K562 (cell line): Measurements from ENCODE around the gene MPZL1. TPM values are rescaled to one million over a fixed set of nuclear protein-coding genes. Genes with fewer than 3 reads are reported as not detected.

Experiments used
- FOXJ2 ChIP-seq: fragments of 200-800 bp; sonication (Bioruptor generic); IDR thresholded peaks from 2 replicates; pipeline ENCODE4 v1.6.1; 2016; ENCODE audit warnings: missing genetic modification characterization, missing compliant biosample characterization
- GABPA ChIP-seq: fragments of 200-800 bp; sonication (Bioruptor generic); conservative IDR thresholded peaks from 2 replicates; pipeline ENCODE4 v1.6.1; 2016; ENCODE audit warnings: low read depth, missing genetic modification characterization, missing compliant biosample characterization
- ILK ChIP-seq: fragments of 450-650 bp; IDR thresholded peaks from 2 replicates; pipeline ENCODE4 v1.6.1; 2016; ENCODE audit warnings: missing genetic modification characterization, low read depth, mild to moderate bottlenecking, missing compliant biosample characterization, moderate library complexity, borderline replicate concordance
- IRF2 ChIP-seq: sonication (generic); formaldehyde crosslinking; IDR thresholded peaks from 2 replicates; pipeline ENCODE4 v1.8.1; 2022; ENCODE audit warnings: mild to moderate bottlenecking, missing genetic modification reagents
- MCM7 ChIP-seq, 2 experiments: fragments of 450-650 bp; IDR thresholded peaks; 2 replicates each; pipeline ENCODE4 v1.6.1; 2016 to 2018
- NCOA6 ChIP-seq: fragments of 450-650 bp; IDR thresholded peaks from 2 replicates; pipeline ENCODE4 v1.6.1; 2017; ENCODE audit warnings: mild to moderate bottlenecking
- PHF8 ChIP-seq: fragments of 200-600 bp; sonication (generic); IDR thresholded peaks from 2 replicates; pipeline ENCODE4 v1.6.1; 2012; ENCODE audit warnings: mixed run types, mild to moderate bottlenecking, inconsistent platforms, low read length, moderate library complexity, borderline replicate concordance
- SIRT6 ChIP-seq: IDR thresholded peaks from one replicate; pipeline ENCODE4 v1.6.1; 2012; ENCODE audit warnings: low read depth, mild to moderate bottlenecking, control low read depth, inconsistent platforms, low read length, moderate library complexity
- TAF15 ChIP-seq: fragments of 200-400 bp; formaldehyde crosslinking; IDR thresholded peaks from 2 replicates; pipeline ENCODE4 v1.6.1; 2017; ENCODE audit warnings: mild to moderate bottlenecking, low read depth, low read length, moderate library complexity
- TAL1 ChIP-seq: fragments of 450-650 bp; IDR thresholded peaks from 2 replicates; pipeline ENCODE4 v1.6.1; 2016; ENCODE audit warnings: mild to moderate bottlenecking
- ZEB2 ChIP-seq: fragments of 450-650 bp; IDR thresholded peaks from 2 replicates; pipeline ENCODE4 v1.6.1; 2016
- ZKSCAN3 ChIP-seq: fragments of 250-450 bp; sonication (Bioruptor Pico); IDR thresholded peaks from 2 replicates; pipeline ENCODE4 v1.4.0; 2020
- ZNF134 ChIP-seq: fragments of 250-450 bp; sonication (Bioruptor Pico); conservative IDR thresholded peaks from 2 replicates; pipeline ENCODE4 v1.4.0; 2020
- ZNF174 ChIP-seq: fragments of 250-450 bp; sonication (Bioruptor Pico); IDR thresholded peaks from 2 replicates; pipeline ENCODE4 v1.4.0; 2020; ENCODE audit warnings: mild to moderate bottlenecking
- ZNF212 ChIP-seq: fragments of 450-650 bp; formaldehyde crosslinking; IDR thresholded peaks from 2 replicates; pipeline ENCODE4 v1.4.0; 2020; ENCODE audit warnings: mild to moderate bottlenecking
- ZNF561 ChIP-seq: fragments of 450-650 bp; formaldehyde crosslinking; conservative IDR thresholded peaks from 2 replicates; pipeline ENCODE4 v1.4.0; 2020; ENCODE audit warnings: mild to moderate bottlenecking, moderate library complexity
- ZNF717 ChIP-seq: fragments of 250-450 bp; sonication (Bioruptor Pico); IDR thresholded peaks from 2 replicates; pipeline ENCODE4 v1.5.0; 2021
- polyA plus RNA-seq, 8 experiments: library from polyadenylated mRNA; depleted of rRNA in 4 of 8; stranded (reverse) in 5 of 8; unstranded in 3 of 8; fragments of >200 nt; fragmentation: Nextera tagmentation in 2 of 8; fragmentation: Illumina TruSeq in 1 of 8; extraction: Ambion mirVana in 2 of 8; extraction: Trizol in 1 of 8; gene quantifications; 2 replicates each; pipeline versions ENCODE4 v1.2.1 to v1.2.3, GENCODE V29; 2011 to 2014; ENCODE audit warnings: inconsistent platforms in 1 of 8, missing spikeins in 1 of 8
- total RNA-seq, 7 experiments: library from RNA; depleted of rRNA in 6 of 7; stranded (reverse); fragments of >200 nt in 6 of 7; fragmentation: Illumina TruSeq in 2 of 7; extraction: Trizol in 2 of 7; gene quantifications; 2 replicates each; pipeline versions ENCODE4 v1.2.1 to v1.2.3, GENCODE V29; 2011 to 2021; ENCODE audit warnings: low replicate concordance in 1 of 7
- TF ChIP-seq, protein P1 (sequence below): fragments of 250-450 bp; sonication (Bioruptor Pico); IDR thresholded peaks from 2 replicates; pipeline ENCODE4 v1.4.0; 2020
- TF ChIP-seq, protein P2 (sequence below): IDR thresholded peaks from 2 replicates; pipeline ENCODE4 v1.6.1; 2011; ENCODE audit warnings: borderline replicate concordance, low read depth, mild to moderate bottlenecking, moderate library complexity, low read length; ENCODE audit not compliant: insufficient read depth, poor library complexity, severe bottlenecking
- TF ChIP-seq, protein P3 (sequence below): fragments of 250-450 bp; sonication (Bioruptor Pico); IDR thresholded peaks from 2 replicates; pipeline ENCODE4 v1.5.0; 2022; ENCODE audit warnings: mild to moderate bottlenecking

Gene MPZL1
- total and polyA plus RNA-seq, 9 of the 15 experiments (the other 6 are each of a cell fraction or from before 2014, with no cell fraction given) = 14.5 to 153 (median 66.5) TPM

DNA sequence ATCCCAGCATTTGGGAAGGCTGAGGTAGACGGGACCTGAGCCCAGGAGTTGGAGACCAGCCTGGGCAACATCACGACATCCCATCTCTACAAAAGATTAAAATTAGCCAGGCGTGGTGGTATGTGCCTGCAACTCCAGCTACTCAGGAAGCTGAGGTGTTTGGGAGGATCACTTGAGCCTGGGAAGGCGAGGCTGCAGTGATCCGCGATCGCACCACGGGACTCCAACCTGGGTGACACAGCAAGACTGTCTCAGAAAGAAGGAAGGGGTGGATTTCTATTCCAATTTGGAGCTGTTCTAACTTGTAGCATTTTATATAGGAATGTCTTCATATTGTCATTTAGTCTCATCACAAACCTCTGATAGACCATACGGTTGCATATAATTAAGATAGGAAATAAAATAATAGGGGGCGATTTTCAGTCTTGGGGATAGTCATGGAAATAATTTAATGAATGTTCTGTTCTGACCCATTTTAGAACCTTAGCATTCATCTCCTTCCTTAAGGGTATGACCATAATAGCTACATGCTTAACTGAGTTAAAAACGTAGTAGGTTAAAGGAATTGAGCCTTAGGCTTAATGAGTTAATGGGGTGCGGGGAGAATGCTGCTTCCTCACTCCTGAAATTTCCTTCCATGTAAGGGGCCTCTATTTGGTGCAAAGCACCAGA lies 99.0 kb downstream of the MPZL1 start (continued):
- TF ChIP-seq, protein P1, sequence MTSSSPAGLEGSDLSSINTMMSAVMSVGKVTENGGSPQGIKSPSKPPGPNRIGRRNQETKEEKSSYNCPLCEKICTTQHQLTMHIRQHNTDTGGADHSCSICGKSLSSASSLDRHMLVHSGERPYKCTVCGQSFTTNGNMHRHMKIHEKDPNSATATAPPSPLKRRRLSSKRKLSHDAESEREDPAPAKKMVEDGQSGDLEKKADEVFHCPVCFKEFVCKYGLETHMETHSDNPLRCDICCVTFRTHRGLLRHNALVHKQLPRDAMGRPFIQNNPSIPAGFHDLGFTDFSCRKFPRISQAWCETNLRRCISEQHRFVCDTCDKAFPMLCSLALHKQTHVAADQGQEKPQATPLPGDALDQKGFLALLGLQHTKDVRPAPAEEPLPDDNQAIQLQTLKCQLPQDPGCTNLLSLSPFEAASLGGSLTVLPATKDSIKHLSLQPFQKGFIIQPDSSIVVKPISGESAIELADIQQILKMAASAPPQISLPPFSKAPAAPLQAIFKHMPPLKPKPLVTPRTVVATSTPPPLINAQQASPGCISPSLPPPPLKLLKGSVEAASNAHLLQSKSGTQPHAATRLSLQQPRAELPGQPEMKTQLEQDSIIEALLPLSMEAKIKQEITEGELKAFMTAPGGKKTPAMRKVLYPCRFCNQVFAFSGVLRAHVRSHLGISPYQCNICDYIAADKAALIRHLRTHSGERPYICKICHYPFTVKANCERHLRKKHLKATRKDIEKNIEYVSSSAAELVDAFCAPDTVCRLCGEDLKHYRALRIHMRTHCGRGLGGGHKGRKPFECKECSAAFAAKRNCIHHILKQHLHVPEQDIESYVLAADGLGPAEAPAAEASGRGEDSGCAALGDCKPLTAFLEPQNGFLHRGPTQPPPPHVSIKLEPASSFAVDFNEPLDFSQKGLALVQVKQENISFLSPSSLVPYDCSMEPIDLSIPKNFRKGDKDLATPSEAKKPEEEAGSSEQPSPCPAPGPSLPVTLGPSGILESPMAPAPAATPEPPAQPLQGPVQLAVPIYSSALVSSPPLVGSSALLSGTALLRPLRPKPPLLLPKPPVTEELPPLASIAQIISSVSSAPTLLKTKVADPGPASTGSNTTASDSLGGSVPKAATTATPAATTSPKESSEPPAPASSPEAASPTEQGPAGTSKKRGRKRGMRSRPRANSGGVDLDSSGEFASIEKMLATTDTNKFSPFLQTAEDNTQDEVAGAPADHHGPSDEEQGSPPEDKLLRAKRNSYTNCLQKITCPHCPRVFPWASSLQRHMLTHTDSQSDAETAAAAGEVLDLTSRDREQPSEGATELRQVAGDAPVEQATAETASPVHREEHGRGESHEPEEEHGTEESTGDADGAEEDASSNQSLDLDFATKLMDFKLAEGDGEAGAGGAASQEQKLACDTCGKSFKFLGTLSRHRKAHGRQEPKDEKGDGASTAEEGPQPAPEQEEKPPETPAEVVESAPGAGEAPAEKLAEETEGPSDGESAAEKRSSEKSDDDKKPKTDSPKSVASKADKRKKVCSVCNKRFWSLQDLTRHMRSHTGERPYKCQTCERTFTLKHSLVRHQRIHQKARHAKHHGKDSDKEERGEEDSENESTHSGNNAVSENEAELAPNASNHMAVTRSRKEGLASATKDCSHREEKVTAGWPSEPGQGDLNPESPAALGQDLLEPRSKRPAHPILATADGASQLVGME = no peak
- TF ChIP-seq TAL1 = no peak
- TF ChIP-seq ZNF717 = no peak
- no peak for TF ChIP-seq NCOA6
- TF ChIP-seq ZEB2 = peak; percentile 57
- TF ChIP-seq ZNF561 (CRISPR knock-in tag) = no peak
- TF ChIP-seq IRF2 = no peak
- no peak for TF ChIP-seq PHF8
- no peak for TF ChIP-seq MCM7 (IDR thresholded peaks at IDR 0.05)
- TF ChIP-seq GABPA (tag) = no peak; the same call in 1 of the 2 replicates
- TF ChIP-seq ZNF134 (CRISPR knock-in tag) = no peak
- TF ChIP-seq TAF15 = no peak
- TF ChIP-seq, protein P2, sequence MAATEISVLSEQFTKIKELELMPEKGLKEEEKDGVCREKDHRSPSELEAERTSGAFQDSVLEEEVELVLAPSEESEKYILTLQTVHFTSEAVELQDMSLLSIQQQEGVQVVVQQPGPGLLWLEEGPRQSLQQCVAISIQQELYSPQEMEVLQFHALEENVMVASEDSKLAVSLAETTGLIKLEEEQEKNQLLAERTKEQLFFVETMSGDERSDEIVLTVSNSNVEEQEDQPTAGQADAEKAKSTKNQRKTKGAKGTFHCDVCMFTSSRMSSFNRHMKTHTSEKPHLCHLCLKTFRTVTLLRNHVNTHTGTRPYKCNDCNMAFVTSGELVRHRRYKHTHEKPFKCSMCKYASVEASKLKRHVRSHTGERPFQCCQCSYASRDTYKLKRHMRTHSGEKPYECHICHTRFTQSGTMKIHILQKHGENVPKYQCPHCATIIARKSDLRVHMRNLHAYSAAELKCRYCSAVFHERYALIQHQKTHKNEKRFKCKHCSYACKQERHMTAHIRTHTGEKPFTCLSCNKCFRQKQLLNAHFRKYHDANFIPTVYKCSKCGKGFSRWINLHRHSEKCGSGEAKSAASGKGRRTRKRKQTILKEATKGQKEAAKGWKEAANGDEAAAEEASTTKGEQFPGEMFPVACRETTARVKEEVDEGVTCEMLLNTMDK = no peak
- TF ChIP-seq ZKSCAN3 (CRISPR knock-in tag) = no peak
- no peak for TF ChIP-seq ZNF174 (CRISPR knock-in tag)
- TF ChIP-seq, protein P3, sequence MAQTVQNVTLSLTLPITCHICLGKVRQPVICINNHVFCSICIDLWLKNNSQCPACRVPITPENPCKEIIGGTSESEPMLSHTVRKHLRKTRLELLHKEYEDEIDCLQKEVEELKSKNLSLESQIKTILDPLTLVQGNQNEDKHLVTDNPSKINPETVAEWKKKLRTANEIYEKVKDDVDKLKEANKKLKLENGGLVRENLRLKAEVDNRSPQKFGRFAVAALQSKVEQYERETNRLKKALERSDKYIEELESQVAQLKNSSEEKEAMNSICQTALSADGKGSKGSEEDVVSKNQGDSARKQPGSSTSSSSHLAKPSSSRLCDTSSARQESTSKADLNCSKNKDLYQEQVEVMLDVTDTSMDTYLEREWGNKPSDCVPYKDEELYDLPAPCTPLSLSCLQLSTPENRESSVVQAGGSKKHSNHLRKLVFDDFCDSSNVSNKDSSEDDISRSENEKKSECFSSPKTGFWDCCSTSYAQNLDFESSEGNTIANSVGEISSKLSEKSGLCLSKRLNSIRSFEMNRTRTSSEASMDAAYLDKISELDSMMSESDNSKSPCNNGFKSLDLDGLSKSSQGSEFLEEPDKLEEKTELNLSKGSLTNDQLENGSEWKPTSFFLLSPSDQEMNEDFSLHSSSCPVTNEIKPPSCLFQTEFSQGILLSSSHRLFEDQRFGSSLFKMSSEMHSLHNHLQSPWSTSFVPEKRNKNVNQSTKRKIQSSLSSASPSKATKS (CRISPR knock-in tag) = no peak
- TF ChIP-seq SIRT6 = no peak
- TF ChIP-seq FOXJ2 = 0 out of 2 replicates have a peak, but pooled peaks have one; percentile 34
- TF ChIP-seq ILK (tag) = no peak
- TF ChIP-seq ZNF212 = no peak
